ENCODE results near the gene ELANE.

DNA sequence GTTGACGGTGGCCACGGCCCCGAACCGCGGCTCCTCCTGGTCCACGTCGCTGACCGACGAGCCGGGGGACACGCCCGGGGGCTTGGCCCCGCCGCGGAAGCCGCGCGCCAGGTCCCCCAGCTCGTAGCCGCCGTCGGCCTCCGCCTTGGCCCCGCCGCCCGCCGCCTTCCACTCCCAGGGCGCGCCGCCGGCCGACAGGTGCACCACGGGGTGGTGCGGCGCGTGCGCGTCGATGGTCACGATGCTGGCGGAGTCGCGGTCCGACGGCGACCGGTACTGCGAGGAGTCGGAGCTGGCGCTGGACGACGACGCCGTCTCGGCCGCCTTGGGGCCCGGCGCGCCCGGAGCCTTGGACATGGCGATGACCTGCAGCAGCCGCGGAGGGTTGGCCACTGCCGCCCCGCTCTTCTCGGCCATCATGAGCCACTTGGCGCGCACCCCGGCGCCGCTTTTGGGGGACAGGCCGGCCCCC, 39.3 kb upstream of the ELANE start:
- TF ChIP-seq, protein P1, sequence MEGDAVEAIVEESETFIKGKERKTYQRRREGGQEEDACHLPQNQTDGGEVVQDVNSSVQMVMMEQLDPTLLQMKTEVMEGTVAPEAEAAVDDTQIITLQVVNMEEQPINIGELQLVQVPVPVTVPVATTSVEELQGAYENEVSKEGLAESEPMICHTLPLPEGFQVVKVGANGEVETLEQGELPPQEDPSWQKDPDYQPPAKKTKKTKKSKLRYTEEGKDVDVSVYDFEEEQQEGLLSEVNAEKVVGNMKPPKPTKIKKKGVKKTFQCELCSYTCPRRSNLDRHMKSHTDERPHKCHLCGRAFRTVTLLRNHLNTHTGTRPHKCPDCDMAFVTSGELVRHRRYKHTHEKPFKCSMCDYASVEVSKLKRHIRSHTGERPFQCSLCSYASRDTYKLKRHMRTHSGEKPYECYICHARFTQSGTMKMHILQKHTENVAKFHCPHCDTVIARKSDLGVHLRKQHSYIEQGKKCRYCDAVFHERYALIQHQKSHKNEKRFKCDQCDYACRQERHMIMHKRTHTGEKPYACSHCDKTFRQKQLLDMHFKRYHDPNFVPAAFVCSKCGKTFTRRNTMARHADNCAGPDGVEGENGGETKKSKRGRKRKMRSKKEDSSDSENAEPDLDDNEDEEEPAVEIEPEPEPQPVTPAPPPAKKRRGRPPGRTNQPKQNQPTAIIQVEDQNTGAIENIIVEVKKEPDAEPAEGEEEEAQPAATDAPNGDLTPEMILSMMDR (conservative IDR thresholded peaks at IDR 0.05 in 1 of 2, IDR thresholded peaks at IDR 0.05 in 1 of 2; ENCODE audit: low read depth in 1 of 2, low read length in 2 of 2), result no peak
- no peak for TF ChIP-seq EZH2 (IDR thresholded peaks at IDR 0.05; ENCODE audit: low read length, missing control alignments)
